Astrocyte (in vitro differentiated cells and primary cell): ENCODE data around the gene PDE7B. TPM values are rescaled to one million over a fixed set of nuclear protein-coding genes. Genes with fewer than 3 reads are reported as not detected.

Experiments used
- DNase-seq: peaks from one replicate; pipeline ENCODE4 v3.0.0-alpha.2; 2010; ENCODE audit warnings: low read depth
- FAIRE-seq: peaks from 2 replicates; lab custom pipeline; 2011; peaks lifted over from hg19 to GRCh38; lab: Jason Lieb, UNC
- H2AFZ ChIP-seq: 2 replicates; pipeline ENCODE4 v1.6.0; 2012; ENCODE audit warnings: low read depth, low read length, inconsistent platforms
- H3K27ac ChIP-seq: 2 replicates; pipeline ENCODE4 v1.5.1; 2011; ENCODE audit warnings: low read depth, low read length, inconsistent platforms
- H3K27me3 ChIP-seq: 2 replicates; pipeline ENCODE4 v1.6.0; 2011; ENCODE audit warnings: low read length, inconsistent platforms; ENCODE audit not compliant: insufficient read depth
- H3K36me3 ChIP-seq: 2 replicates; pipeline ENCODE4 v1.5.1; 2011; ENCODE audit warnings: low read length, inconsistent platforms; ENCODE audit not compliant: insufficient read depth
- H3K4me1 ChIP-seq: 2 replicates; pipeline ENCODE4 v1.5.1; 2011; ENCODE audit warnings: low read length, inconsistent platforms; ENCODE audit not compliant: insufficient read depth
- H3K4me2 ChIP-seq: 2 replicates; pipeline ENCODE4 v1.6.0; 2012; ENCODE audit warnings: low read length, inconsistent platforms
- H3K4me3 ChIP-seq: 2 replicates; pipeline ENCODE4 v1.5.1; 2011; ENCODE audit warnings: low read depth, mild to moderate bottlenecking, low read length, inconsistent platforms; ENCODE audit not compliant: insufficient read depth
- H3K79me2 ChIP-seq: 2 replicates; pipeline ENCODE4 v1.6.0; 2012; ENCODE audit warnings: mild to moderate bottlenecking, low read length, inconsistent platforms; ENCODE audit not compliant: insufficient read depth
- H3K9ac ChIP-seq: 2 replicates; pipeline ENCODE4 v1.6.0; 2012; ENCODE audit warnings: mild to moderate bottlenecking, low read length, inconsistent platforms
- H3K9me3 ChIP-seq: 2 replicates; pipeline ENCODE4 v1.5.1; 2012; ENCODE audit warnings: low read depth, mild to moderate bottlenecking, low read length, inconsistent platforms; ENCODE audit not compliant: insufficient read depth
- H4K20me1 ChIP-seq: 2 replicates; pipeline ENCODE4 v1.6.0; 2012; ENCODE audit warnings: low read length, inconsistent platforms; ENCODE audit not compliant: insufficient read depth
- H3K27ac Mint-ChIP-seq: one replicate; pipeline ENCODE4 v1.8.0; 2021; ENCODE audit warnings: mild to moderate bottlenecking, mixed read lengths; ENCODE audit not compliant: unreplicated experiment
- H3K27me3 Mint-ChIP-seq: one replicate; pipeline ENCODE4 v1.8.0; 2021; ENCODE audit warnings: low read depth, mixed read lengths; ENCODE audit not compliant: unreplicated experiment
- H3K36me3 Mint-ChIP-seq: one replicate; pipeline ENCODE4 v1.8.0; 2021; ENCODE audit warnings: low read depth, mixed read lengths; ENCODE audit not compliant: unreplicated experiment
- H3K4me1 Mint-ChIP-seq: one replicate; pipeline ENCODE4 v1.8.0; 2021; ENCODE audit warnings: low read depth, mixed read lengths; ENCODE audit not compliant: unreplicated experiment
- H3K4me3 Mint-ChIP-seq: one replicate; pipeline ENCODE4 v1.8.0; 2021; ENCODE audit warnings: mild to moderate bottlenecking, moderate library complexity, mixed read lengths; ENCODE audit not compliant: unreplicated experiment
- H3K9me3 Mint-ChIP-seq: one replicate; pipeline ENCODE4 v1.8.0; 2021; ENCODE audit warnings: mild to moderate bottlenecking, mixed read lengths; ENCODE audit not compliant: unreplicated experiment
- CTCF ChIP-seq: IDR thresholded peaks from 2 replicates; pipeline ENCODE4 v1.5.1; 2011; ENCODE audit warnings: low read depth, mild to moderate bottlenecking, inconsistent platforms, low read length, moderate library complexity; ENCODE audit not compliant: insufficient read depth
- EZH2 ChIP-seq: IDR thresholded peaks from 2 replicates; pipeline ENCODE4 v1.6.1; 2012; ENCODE audit warnings: mild to moderate bottlenecking, low read length, inconsistent platforms; ENCODE audit not compliant: insufficient read depth
- total RNA-seq: library from RNA; stranded (reverse); gene quantifications from 2 replicates; pipeline ENCODE4 v1.2.1, GENCODE V29; 2021

The PDE7B gene
- total RNA-seq, 1 donor from 2014 or later, result 0.27 TPM

- Mint-ChIP-seq H3K4me1 (peaks cover 10% of the 10 kb centered on the region), H3K9me3 (peaks cover 2% of the 10 kb centered on the region), H3K4me3 (no peak overlapping the region), H3K27ac (peak overlapping the region; percentile 60), H3K27me3 (no peaks in the 10 kb centered on the region), H3K36me3 (no peaks in the 10 kb centered on the region)
- Histone ChIP-seq H3K4me2 (no peak overlapping the region), H3K27me3 (no peaks in the 10 kb centered on the region), H2AFZ (no peak overlapping the region), H3K27ac (no peak overlapping the region), H3K4me1 (peaks cover 4% of the 10 kb centered on the region), H3K9ac (no peak overlapping the region), H3K79me2 (no peaks in the 10 kb centered on the region), H3K9me3 (no peaks in the 10 kb centered on the region), H4K20me1 (no peaks in the 10 kb centered on the region), H3K4me3 (no peak overlapping the region), H3K36me3 (no peaks in the 10 kb centered on the region)
- DNase-seq (no peak), FAIRE-seq (no peak)
- TF ChIP-seq EZH2 (no peak), CTCF (no peak)
Measured at GRCh38 chr6:135811170-135811569, 40.3 kb upstream of the PDE7B start.

DNA sequence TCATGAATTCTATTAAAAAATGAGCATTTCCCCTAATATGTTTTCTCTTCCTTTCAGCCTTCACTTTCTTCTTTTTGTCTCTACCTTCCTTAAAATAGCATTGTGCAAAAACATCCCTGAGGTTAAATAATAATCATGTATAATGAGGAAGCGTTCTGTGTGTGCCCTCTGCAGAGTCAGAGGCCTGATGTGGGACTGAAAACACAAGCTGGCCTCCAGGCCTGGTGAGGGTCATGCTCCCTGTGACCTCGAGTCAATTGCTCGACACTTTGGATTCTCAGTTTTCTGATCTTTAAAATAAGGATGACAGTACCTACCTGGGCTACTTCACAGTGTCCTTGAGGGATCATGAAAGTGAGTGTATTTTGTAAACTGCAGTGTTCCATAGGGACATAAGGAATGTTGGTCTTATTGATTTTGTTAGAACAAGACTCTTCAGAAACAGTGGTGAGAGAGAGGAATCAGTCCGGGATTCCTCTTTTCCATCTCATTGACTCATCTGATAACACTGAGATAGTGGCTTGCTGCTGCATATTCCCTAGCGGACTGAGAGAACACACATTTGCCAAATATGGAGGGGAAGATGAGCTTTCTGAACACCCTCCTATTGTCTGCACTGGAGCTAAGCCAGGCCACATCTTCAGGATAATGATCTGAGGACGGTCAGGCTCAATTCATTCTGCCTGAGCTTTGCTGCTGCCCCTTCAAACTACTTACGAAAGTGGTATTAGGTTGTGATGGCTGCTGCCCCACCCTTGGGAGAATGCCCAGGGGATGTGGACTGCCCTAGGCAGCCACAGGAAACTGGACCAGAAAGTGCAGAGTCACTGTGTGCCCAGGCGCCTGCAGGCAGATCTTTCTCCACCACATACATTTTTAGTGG lies 39.6 kb upstream of the PDE7B start:
- Mint-ChIP-seq H3K27me3 (no peaks in the 10 kb centered on the region), H3K9me3 (peaks cover 2% of the 10 kb centered on the region), H3K36me3 (no peaks in the 10 kb centered on the region), H3K4me3 (no peak overlapping the region), H3K4me1 (peaks cover 10% of the 10 kb centered on the region), H3K27ac (no peak overlapping the region)
- Histone ChIP-seq H2AFZ (peak overlapping the region; percentile 70), H3K27me3 (no peaks in the 10 kb centered on the region), H3K9me3 (no peaks in the 10 kb centered on the region), H3K4me2 (no peak overlapping the region), H3K79me2 (no peaks in the 10 kb centered on the region), H3K4me1 (peaks cover 4% of the 10 kb centered on the region), H3K4me3 (no peak overlapping the region), H3K36me3 (no peaks in the 10 kb centered on the region), H3K27ac (no peak overlapping the region), H3K9ac (no peak overlapping the region), H4K20me1 (no peaks in the 10 kb centered on the region)
- no peak for FAIRE-seq
- TF ChIP-seq EZH2 (no peak), CTCF (no peak)
- DNase-seq, result peak; percentile 56

DNA sequence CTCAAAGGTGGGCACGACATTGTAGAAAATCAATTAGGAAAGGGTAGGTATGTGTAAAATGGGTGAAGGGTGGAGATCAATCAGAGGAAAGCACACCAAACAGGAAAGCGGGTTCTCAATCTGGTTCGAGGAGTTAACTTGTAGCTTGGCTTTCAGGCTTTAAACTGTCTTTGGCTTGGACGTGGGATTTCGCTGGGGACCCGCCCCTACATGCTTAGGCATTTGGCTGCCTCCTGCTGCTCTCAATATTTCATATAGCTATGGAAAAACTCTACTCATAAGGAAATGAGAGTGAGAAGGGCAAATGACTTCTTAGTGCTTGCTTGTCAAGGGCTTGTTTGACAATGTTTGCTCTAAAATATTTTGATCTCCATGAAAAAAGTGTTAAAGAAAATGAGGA lies 38.1 kb upstream of the PDE7B start:
- Histone ChIP-seq H3K4me1 (peaks cover 4% of the 10 kb centered on the region), H3K27ac (no peak overlapping the region), H3K36me3 (no peaks in the 10 kb centered on the region), H3K9ac (no peak overlapping the region), H3K79me2 (no peaks in the 10 kb centered on the region), H3K27me3 (no peaks in the 10 kb centered on the region), H4K20me1 (no peaks in the 10 kb centered on the region), H2AFZ (no peak overlapping the region), H3K4me3 (no peak overlapping the region), H3K9me3 (no peaks in the 10 kb centered on the region), H3K4me2 (no peak overlapping the region)
- FAIRE-seq, result no peak
- Mint-ChIP-seq H3K27ac (no peak overlapping the region), H3K4me1 (peaks cover 10% of the 10 kb centered on the region), H3K4me3 (no peak overlapping the region), H3K36me3 (no peaks in the 10 kb centered on the region), H3K27me3 (no peaks in the 10 kb centered on the region), H3K9me3 (peaks cover 2% of the 10 kb centered on the region)
- TF ChIP-seq CTCF, result no peak
- no peak for TF ChIP-seq EZH2
- DNase-seq, result no peak
